HG03460 (cell line): Measurements from ENCODE around the gene ZNF133.
"Not testable (repeated sequence)": the region's sequence is repeated elsewhere in the genome, so short reads cannot be mapped to it uniquely, and the experiment has no call there.

Source experiments
- ATAC-seq: cut with Tn5 transposase; IDR thresholded peaks from one replicate; pipeline ENCODE4 v1.9.1; 2021; ENCODE audit not compliant: unreplicated experiment

ZNF133 gene

DNA sequence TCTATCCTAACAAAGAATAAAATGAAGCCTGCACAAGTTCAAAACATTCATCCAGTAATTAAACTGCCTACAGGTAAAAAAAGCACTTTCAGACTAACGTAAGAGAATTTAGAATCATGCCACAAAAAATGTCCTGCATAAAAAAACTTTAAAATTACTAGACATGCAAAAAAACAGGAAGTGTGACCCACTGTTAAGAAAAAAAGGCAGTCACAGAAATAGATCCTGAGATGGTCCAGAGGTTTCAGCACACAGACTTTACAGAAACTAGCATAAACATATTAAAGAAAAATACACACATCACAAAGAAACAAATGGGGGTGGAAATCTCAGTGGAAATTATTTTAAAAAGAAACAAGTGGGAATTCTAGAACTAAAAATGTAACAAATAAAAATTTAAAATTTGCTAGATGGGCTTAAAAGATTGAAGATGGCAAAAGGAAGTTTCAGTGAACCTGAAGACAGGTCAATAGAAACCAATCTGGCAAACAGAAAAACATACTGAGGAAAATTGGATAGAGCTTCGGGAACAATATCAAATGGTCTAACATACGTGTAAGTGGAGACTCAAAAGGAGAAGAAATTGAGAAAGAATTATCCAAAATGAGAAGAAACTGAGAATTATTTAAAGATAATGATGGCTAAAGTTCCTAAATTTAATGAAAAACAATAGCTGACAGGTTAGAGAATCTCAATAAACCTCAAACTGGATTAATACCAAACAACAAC, 3.4 kb upstream of the ZNF133 start:
- ATAC-seq = no peak

- no peak for ATAC-seq
Measured at GRCh38 chr20:18287546-18287914, 797 bp upstream of the ZNF133 start.

DNA sequence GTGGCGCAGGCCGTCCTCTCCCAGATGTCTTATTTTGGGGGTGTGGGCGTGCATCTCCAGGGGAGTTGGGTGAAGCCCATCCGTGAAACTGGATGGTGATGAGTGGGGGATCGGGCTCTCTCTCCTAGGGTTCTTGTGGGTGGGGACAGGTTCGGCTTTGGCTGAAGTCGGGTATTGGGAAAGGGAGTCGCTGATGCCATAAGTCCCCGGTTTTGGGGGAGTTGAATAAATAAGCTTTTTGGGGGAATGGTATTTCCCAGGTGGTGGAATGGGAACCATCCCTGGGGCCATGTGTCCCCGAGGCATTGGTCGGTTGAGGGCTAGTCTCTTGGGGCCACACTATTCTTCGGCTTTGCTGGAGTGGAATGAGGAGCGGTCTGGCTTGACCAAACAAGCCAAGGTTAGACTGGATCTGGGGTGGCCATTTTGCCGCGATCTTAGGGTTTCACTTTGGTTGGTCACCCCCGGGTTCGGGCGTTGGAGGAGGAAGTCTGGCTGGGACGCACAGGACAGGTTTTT, 481 bp downstream of the ZNF133 start:
- no peak for ATAC-seq

- no peak for ATAC-seq
Measured at GRCh38 chr20:18289306-18289705, 979 bp downstream of the ZNF133 start.

DNA sequence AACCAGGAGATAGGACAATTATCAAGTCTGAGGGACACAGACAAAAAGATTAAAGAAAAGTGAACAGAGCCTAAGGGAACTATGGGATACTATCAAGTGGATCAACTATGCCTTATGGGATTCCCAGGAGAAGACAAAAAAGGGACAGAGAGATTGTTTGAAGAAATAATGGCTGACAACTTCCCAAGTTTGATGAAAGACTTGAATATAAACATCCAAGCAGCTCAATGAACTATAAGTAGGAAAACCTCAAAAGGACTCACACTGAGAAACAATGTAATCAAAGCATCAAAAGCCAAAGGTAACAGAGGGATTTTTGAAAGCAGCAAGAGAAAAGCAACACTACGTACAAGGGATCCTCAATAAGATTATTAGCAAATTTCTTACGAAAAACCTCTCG, 11.0 kb downstream of the ZNF133 start:
- ATAC-seq = no peak

GRCh38 chr20:18304618-18305017, 16.3 kb downstream of the ZNF133 start:
- no peak for ATAC-seq

- no peak for ATAC-seq
Measured at GRCh38 chr20:18307301-18307700, 19.0 kb downstream of the ZNF133 start.

- ATAC-seq = no peak
Measured at GRCh38 chr20:18310051-18310450, 21.7 kb downstream of the ZNF133 start.

DNA sequence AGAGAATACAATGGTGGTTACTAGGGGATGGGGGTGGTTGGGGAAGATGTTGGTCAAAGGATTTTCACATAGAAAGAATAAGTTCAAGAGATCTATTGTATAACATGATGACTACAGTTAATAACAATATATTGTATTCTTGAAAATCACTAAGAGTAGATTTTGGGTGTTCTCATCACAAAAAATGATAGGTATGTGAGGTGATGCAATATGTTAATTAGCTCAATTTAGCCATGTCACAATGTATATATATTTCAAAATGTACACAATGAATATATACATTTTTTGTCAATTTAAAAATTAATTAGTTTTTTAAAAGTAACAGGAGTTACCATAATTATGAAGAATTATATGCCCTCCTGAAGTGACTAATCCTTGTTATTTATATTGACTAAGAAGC, 22.3 kb downstream of the ZNF133 start:
- ATAC-seq = no peak

DNA sequence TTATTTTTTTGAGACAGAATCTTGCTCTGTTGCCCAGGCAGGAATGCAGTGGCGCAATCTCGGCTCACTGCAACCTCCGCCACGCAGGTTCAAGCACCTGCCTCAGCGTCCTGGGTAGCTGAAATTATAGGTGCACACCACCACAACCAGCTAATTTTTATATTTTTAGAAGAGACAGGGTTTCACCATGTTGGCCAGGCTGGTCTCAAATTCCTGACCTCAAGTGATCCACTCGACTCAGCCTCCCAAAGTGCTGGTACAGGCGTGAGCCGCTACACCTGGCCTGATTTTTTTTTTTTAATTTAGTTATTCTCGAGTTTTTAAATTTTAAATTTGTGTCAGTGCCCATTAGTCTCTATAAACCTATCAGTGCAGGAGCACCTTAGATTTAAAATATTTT, 24.4 kb downstream of the ZNF133 start:
- ATAC-seq = no peak

GRCh38 chr20:18313411-18313810, 25.1 kb downstream of the ZNF133 start:
- ATAC-seq = no peak

GRCh38 chr20:18314786-18315406, 26.6 kb downstream of the ZNF133 start:
- no peak for ATAC-seq

- no peak for ATAC-seq
Measured at GRCh38 chr20:18316166-18316565, 27.8 kb downstream of the ZNF133 start.

DNA sequence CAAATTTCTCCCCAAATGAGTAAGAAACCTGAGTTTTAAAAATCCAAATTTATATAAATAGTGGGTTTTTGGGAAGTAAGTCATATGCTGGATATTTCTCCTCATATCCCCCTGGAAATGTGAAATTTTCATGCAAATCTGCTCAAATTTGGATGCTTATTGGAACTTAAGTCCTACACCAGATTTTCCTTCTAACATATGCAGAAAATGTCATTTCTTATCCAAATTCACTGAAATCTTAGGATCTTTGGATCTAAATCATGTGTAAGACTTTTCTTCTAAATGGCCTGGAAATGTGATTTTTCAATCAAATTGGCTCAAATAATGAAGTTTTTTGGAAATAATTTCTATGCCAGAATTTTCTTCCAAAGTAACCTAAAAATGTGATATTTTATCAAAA, 33.0 kb downstream of the ZNF133 start:
- ATAC-seq = no peak

DNA sequence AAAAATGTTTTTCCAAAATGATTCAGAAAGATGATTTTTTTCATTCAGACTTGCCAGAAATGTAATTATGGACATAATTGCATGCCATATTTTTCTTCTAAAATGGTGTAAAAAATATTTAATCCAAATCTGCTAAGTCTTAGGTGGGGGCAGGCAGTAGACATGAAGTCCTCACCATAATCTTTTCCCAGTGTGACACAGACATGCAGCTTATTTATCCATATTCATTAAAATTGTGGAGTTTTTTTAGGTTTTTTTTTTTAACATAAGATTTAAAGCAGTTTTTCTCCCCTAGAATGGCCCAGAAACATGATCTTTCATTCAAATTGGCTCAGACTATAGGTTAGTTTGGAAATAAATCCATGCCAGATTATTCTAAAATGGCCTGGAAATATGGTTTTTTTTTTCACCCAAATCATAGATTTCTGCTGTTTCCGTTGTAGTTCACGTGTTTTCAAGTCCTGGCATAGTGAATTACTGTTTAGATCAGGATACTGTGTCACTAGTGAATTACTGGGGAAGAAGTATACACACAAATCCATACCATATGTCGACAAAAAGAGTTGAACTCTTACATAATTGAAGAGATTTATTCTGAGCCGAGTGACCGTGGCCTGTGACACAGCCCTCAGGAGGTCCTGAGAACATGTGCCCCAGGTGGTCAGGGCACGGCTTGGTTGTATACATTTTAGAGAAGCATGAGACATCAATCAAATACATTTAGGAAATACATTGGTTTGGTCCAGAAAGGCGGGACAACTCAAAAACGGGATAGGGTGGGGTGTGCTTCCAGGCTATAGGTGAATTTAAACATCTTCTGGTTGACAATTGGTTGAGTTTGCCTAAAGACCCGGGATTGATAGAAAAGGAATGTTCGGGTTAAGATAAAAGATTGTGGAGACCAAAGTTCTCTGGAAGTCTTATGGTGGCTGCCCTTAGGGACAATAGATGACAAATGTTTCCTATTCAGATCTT, 33.9 kb downstream of the ZNF133 start:
- ATAC-seq = no peak

DNA sequence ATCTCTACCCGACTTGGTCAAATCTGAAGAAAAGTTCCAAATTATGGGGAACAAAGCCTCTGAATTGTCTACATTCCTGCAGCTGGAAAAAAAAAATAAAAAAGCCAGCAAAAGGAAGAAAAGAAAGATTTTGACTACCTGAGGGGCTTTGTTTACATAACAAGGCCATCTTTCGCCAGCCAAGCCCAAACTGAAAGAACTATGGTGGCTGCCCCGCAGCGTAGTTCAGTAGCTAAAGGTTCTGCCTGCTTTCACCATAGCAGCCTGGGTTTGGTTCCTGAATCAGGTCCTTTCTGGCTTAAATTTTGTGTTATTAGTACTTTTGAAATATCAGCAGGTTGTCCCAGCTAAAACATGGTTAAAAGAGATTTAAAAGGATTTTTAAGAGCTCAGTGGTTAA, 35.4 kb downstream of the ZNF133 start:
- ATAC-seq = no peak

- no peak for ATAC-seq
Measured at GRCh38 chr20:18324596-18325089, 36.3 kb downstream of the ZNF133 start.

- no peak for ATAC-seq
Measured at GRCh38 chr20:18326990-18327389, 38.7 kb downstream of the ZNF133 start.

DNA sequence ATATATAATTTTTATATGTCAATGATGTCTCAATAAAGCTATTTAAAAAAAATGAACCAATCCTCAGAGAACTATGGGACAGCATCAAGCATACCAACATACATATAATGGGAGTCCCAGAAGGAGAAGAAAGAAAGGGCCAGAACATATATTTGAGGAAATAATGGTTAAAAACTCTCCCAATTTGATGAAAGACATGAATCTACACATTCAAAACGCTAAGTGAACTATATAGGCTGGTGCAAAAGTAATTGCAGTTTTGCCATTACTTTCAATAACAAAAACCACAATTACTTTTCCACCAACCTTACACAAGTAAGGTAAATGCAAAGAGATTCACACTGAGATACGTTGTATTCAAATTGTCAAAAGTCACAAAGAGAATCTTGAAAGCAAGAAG, 43.4 kb downstream of the ZNF133 start:
- no peak for ATAC-seq

GRCh38 chr20:18349749-18350148, 61.4 kb downstream of the ZNF133 start:
- ATAC-seq = not testable (repeated sequence)

DNA sequence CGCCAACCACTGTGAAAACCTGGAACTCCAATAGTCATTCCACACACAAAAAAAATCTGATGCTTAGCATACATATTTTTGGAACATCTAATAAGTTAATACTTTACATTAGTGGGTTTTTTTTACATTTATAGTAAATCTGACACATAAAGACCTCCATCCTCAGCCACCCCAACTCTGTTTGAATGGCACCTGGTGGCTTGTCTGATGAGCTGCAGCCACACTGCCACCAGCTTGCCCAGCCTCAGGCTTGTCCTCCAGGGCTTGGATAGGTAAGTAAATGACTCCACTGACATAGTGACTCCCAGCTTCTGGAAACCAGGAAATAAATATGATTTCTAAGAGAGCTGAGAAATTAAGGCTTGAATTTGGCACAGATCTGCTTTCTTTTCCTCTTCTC, 71.5 kb downstream of the ZNF133 start:
- ATAC-seq = no peak
